ENCODE measurements around the gene CD2AP. TPM values are rescaled to one million over a fixed set of nuclear protein-coding genes. Genes with fewer than 3 reads are reported as not detected.
"Not testable (repeated sequence)": the region's sequence is repeated elsewhere in the genome, so short reads cannot be mapped to it uniquely, and the experiment has no call there.

Gene CD2AP
- total and polyA plus RNA-seq, 10 donors = 7.2 to 41.9 (median 31.9) TPM

DNA sequence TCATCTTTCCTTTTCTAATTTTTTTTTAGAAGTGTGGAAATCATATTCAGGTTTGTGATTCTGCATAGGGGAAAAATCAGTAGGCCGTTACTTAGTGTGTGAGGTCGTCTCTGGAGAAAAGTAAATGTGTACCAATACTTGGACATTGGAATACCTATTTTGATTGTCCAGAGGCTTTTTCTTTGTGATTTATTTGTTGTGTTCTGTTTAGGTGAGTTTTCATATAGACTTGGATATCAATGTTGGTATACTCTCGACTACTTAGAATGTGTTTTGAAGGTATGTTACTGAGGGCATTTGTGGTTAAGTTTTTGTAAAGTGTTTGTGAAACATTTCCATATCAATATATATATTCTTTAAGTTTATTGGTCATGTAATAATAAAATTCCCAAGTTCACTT, 2.3 kb downstream of the CD2AP start:
- Histone ChIP-seq H3K27me3 (replicated peaks in 1 of 7) (no peaks in the 10 kb centered on the region), H3K27ac (no peak overlapping the region), H3K9me3 (no peaks in the 10 kb centered on the region), H3K36me3 (no peaks in the 10 kb centered on the region), H3K4me3 (peak overlapping the region in 2 of 8 donors; percentile 81 to 85), H3K4me1 (peaks cover 18 to 78% (median 59%) of the 10 kb centered on the region in 6 donors)
- TF ChIP-seq, protein P1, sequence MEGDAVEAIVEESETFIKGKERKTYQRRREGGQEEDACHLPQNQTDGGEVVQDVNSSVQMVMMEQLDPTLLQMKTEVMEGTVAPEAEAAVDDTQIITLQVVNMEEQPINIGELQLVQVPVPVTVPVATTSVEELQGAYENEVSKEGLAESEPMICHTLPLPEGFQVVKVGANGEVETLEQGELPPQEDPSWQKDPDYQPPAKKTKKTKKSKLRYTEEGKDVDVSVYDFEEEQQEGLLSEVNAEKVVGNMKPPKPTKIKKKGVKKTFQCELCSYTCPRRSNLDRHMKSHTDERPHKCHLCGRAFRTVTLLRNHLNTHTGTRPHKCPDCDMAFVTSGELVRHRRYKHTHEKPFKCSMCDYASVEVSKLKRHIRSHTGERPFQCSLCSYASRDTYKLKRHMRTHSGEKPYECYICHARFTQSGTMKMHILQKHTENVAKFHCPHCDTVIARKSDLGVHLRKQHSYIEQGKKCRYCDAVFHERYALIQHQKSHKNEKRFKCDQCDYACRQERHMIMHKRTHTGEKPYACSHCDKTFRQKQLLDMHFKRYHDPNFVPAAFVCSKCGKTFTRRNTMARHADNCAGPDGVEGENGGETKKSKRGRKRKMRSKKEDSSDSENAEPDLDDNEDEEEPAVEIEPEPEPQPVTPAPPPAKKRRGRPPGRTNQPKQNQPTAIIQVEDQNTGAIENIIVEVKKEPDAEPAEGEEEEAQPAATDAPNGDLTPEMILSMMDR (IDR thresholded peaks at IDR 0.05 in 8 of 11, conservative IDR thresholded peaks at IDR 0.05 in 3 of 11) = no peak
- TF ChIP-seq POLR2AphosphoS5 (IDR thresholded peaks at IDR 0.05) = no peak
- TF ChIP-seq POLR2A (IDR thresholded peaks at IDR 0.05) = no peak
- WGBS, 5 donors = 67 to 79% (median 78%) methylated on average over 3 of the region's 3 CpGs
- DNase-seq = no peak
- intact Hi-C loops (cut with DNase I; ENCODE audit: low total_unique reads) = no loop called here

DNA sequence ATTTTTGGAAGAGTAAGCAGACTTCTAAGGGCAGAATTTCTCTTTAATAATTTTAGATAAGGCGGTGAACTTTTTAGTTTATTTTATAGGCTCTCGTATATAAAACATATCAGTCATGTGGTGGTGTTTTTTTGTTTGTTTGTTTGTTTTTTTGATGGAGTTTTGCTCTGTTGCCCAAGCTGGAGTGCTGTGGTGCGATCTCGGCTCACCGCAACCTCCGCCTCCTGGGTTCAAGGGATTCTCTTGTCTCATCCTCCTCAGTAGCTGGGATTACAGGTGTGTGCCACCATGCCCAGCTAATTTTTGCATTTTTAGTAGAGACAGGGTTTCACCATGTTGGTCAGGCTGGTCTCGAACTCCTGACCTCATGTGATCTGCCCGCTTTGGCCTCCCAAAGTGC, 3.6 kb downstream of the CD2AP start:
- intact Hi-C loops (cut with DNase I; ENCODE audit: low total_unique reads); H3K4me3 ChIP-seq: not testable (repeated sequence)

DNA sequence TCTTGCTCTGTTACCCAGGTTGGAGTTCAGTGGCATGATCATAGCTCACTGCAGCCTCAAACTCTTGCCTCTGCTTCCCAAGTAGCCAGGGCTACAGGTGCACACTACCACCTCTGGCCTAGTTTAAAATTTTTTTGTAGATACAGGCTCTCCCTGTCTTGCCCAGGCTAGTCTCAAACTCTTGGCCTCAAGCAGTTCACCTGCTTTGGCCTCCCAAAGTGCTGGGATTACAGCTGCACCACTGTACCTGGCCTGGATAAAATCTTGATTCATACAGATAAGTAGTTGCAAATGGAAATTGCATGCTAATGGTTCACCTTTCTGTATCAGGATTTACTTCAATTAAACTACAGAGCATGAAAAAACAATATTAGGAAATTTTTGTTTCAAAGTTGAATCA, 4.2 kb downstream of the CD2AP start:
- intact Hi-C loops (cut with DNase I; ENCODE audit: low total_unique reads) = no loop called here
- Histone ChIP-seq H3K36me3 (no peaks in the 10 kb centered on the region), H3K27me3 (replicated peaks in 1 of 7) (no peaks in the 10 kb centered on the region), H3K4me1 (peaks cover 18 to 90% (median 56%) of the 10 kb centered on the region in 6 donors), H3K4me3 (no peak overlapping the region), H3K9me3 (no peaks in the 10 kb centered on the region), H3K27ac (no peak overlapping the region)
- no peak for DNase-seq
- TF ChIP-seq POLR2AphosphoS5 (IDR thresholded peaks at IDR 0.05) (no peak), POLR2A (IDR thresholded peaks at IDR 0.05) (no peak)
- TF ChIP-seq, protein P1 (IDR thresholded peaks at IDR 0.05 in 8 of 11, conservative IDR thresholded peaks at IDR 0.05 in 3 of 11) = no peak

More for the DNA sequence above, 3.6 kb downstream of the CD2AP start:
- not testable (repeated sequence) for H3K27ac ChIP-seq; H3K36me3 ChIP-seq; DNase-seq; H3K27me3 ChIP-seq (replicated peaks in 1 of 7); H3K9me3 ChIP-seq
- 96 to 98% (median 97%) methylated on average over 8 of the region's 8 CpGs for WGBS, 5 donors
- peaks cover 18 to 90% (median 60%) of the 10 kb centered on the region in 6 donors for H3K4me1 ChIP-seq

DNA sequence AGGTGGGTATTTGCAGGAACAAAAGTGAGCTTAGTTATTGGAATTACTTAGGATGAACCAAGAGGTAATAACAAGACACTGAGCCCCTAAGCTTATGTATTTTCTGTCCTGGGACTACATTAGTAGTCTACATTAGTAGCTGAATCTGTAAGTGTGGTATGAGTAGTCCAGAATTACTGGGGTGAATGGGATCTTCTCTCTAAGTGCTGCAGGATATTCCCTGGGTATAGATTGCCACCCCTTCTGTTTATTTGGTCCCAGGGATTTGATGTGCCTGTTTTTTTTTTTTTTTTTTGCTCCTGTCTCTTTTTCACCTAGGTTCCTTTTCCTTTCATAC, 5.9 kb downstream of the CD2AP start:
- Histone ChIP-seq H3K4me3 (no peak overlapping the region), H3K4me1 (peaks cover 13 to 89% (median 53%) of the 10 kb centered on the region in 6 donors), H3K9me3 (no peaks in the 10 kb centered on the region), H3K27me3 (replicated peaks in 1 of 7) (no peaks in the 10 kb centered on the region), H3K27ac (peak overlapping the region in 2 of 8 donors; percentile 24), H3K36me3 (no peaks in the 10 kb centered on the region)
- TF ChIP-seq POLR2A (IDR thresholded peaks at IDR 0.05) = no peak
- TF ChIP-seq, protein P1 (IDR thresholded peaks at IDR 0.05 in 8 of 11, conservative IDR thresholded peaks at IDR 0.05 in 3 of 11) = no peak
- TF ChIP-seq POLR2AphosphoS5 (IDR thresholded peaks at IDR 0.05) = no peak
- no peak for DNase-seq
- intact Hi-C loops (cut with DNase I; ENCODE audit: low total_unique reads) = no loop called here

Measured in spleen (tissue), 11 donors.